ENCODE results near the gene COG6. TPM values are rescaled to one million over a fixed set of nuclear protein-coding genes. Genes with fewer than 3 reads are reported as not detected.

Gene COG6
- total RNA-seq, 1 donor from 2014 or later = 33.4 TPM

- TF ChIP-seq CTCF (IDR thresholded peaks at IDR 0.05; ENCODE audit: borderline replicate concordance) = no peak
- intact Hi-C loops (cut with micrococcal nuclease) = no loop called here
- peaks cover 5% of the 10 kb centered on the region for H3K9me3 ChIP-seq (replicated peaks)
Observed at GRCh38 chr13:39784347-39784746, 128.9 kb downstream of the COG6 start.

GRCh38 chr13:39786091-39786490, 130.6 kb downstream of the COG6 start:
- Histone ChIP-seq H3K27ac (replicated peaks) (peak overlapping the region; percentile 33), H3K27me3 (ENCODE audit: low read depth) (no peaks in the 10 kb centered on the region), H3K36me3 (no peaks in the 10 kb centered on the region), H3K4me1 (peaks cover 38% of the 10 kb centered on the region), H3K4me3 (no peak overlapping the region), H3K9me3 (replicated peaks) (peaks cover 15% of the 10 kb centered on the region)
- intact Hi-C loops (cut with micrococcal nuclease) = no loop called here
- no peak for TF ChIP-seq CTCF (IDR thresholded peaks at IDR 0.05; ENCODE audit: borderline replicate concordance)
- DNase-seq = no peak

More at GRCh38 chr13:39784347-39784746, 128.9 kb downstream of the COG6 start:
- Histone ChIP-seq H3K36me3 (no peaks in the 10 kb centered on the region), H3K4me1 (peaks cover 38% of the 10 kb centered on the region), H3K27ac (replicated peaks) (no peak overlapping the region), H3K27me3 (ENCODE audit: low read depth) (no peaks in the 10 kb centered on the region), H3K4me3 (no peak overlapping the region)
- no peak for DNase-seq

- no peak overlapping the region for H3K4me3 ChIP-seq
- peaks cover 15% of the 10 kb centered on the region for H3K9me3 ChIP-seq (replicated peaks)
- H3K27me3 ChIP-seq (ENCODE audit: low read depth) = no peaks in the 10 kb centered on the region
- intact Hi-C loops (cut with micrococcal nuclease) = no loop called here
- TF ChIP-seq CTCF (IDR thresholded peaks at IDR 0.05; ENCODE audit: borderline replicate concordance) = no peak
- H3K4me1 ChIP-seq = peaks cover 38% of the 10 kb centered on the region
- peak overlapping the region; percentile 53 for H3K27ac ChIP-seq (replicated peaks)
- no peaks in the 10 kb centered on the region for H3K36me3 ChIP-seq
- DNase-seq = no peak
Observed at GRCh38 chr13:39787086-39787487, 131.6 kb downstream of the COG6 start.

GRCh38 chr13:39788102-39788501, 132.6 kb downstream of the COG6 start:
- peaks cover 38% of the 10 kb centered on the region for H3K4me1 ChIP-seq
- no peaks in the 10 kb centered on the region for H3K27me3 ChIP-seq (ENCODE audit: low read depth)
- intact Hi-C loops (cut with micrococcal nuclease) = no loop called here
- no peaks in the 10 kb centered on the region for H3K36me3 ChIP-seq
- no peak overlapping the region for H3K4me3 ChIP-seq
- H3K9me3 ChIP-seq (replicated peaks) = peaks cover 23% of the 10 kb centered on the region
- H3K27ac ChIP-seq (replicated peaks) = peak overlapping the region; percentile 53
- TF ChIP-seq CTCF (IDR thresholded peaks at IDR 0.05; ENCODE audit: borderline replicate concordance) = no peak
- peak; percentile 22 for DNase-seq

GRCh38 chr13:39789451-39789850, 134.0 kb downstream of the COG6 start:
- intact Hi-C loops (cut with micrococcal nuclease) = no loop called here

More at GRCh38 chr13:39789451-39789850, 134.0 kb downstream of the COG6 start:
- Histone ChIP-seq H3K9me3 (replicated peaks) (peaks cover 36% of the 10 kb centered on the region), H3K27me3 (ENCODE audit: low read depth) (no peaks in the 10 kb centered on the region), H3K27ac (replicated peaks) (no peak overlapping the region), H3K4me1 (peaks cover 33% of the 10 kb centered on the region), H3K36me3 (no peaks in the 10 kb centered on the region), H3K4me3 (no peak overlapping the region)
- TF ChIP-seq CTCF (IDR thresholded peaks at IDR 0.05; ENCODE audit: borderline replicate concordance) = no peak
- DNase-seq = no peak

Small RNA genes within 50 kb of the gene (microRNA-seq; reads per million reads assigned to microRNA genes)
- not detected for gene MIR4305

Other genes starting within 250 kb of the COG6 start
- gene LHFPL6, start 52.5 kb upstream of the COG6 start, total RNA-seq = 51.4 TPM

Measured in left ventricle myocardium inferior (tissue), 1 donor.